H9 (cell line): Measurements from ENCODE around the gene MTARC1. TPM values are rescaled to one million over a fixed set of nuclear protein-coding genes. Genes with fewer than 3 reads are reported as not detected.

ENCODE experiments used
- DNase-seq: peaks from one replicate; pipeline ENCODE4 v3.0.0-alpha.2; 2017
- H2AFZ ChIP-seq: one replicate; pipeline ENCODE4 v1.6.1; 2013; ENCODE audit warnings: mild to moderate bottlenecking, low read length, control low read depth, moderate library complexity
- H2AK5ac ChIP-seq: 2 replicates; pipeline ENCODE4 v1.6.1; 2013; ENCODE audit warnings: low read length, control low read depth, mixed read lengths; ENCODE audit not compliant: insufficient read length
- H2BK120ac ChIP-seq: one replicate; pipeline ENCODE4 v1.6.1; 2013; ENCODE audit warnings: low read depth, mild to moderate bottlenecking, low read length, control low read depth, inconsistent platforms; ENCODE audit not compliant: poor library complexity, severe bottlenecking
- H2BK12ac ChIP-seq: 2 replicates; pipeline ENCODE4 v1.6.1; 2013; ENCODE audit warnings: low read length, control low read depth, mixed read lengths, low read depth; ENCODE audit not compliant: insufficient read length
- H2BK15ac ChIP-seq: 2 replicates; pipeline ENCODE4 v1.6.1; 2013; ENCODE audit warnings: low read depth, low read length, control low read depth
- H2BK20ac ChIP-seq: one replicate; pipeline ENCODE4 v1.6.1; 2013; ENCODE audit warnings: low read depth, mild to moderate bottlenecking, low read length, control low read depth, inconsistent platforms; ENCODE audit not compliant: poor library complexity, severe bottlenecking
- H2BK5ac ChIP-seq: 2 replicates; pipeline ENCODE4 v1.6.1; 2013; ENCODE audit warnings: low read length, control low read depth, mixed read lengths; ENCODE audit not compliant: insufficient read length
- H3K14ac ChIP-seq: 2 replicates; pipeline ENCODE4 v1.6.1; 2013; ENCODE audit warnings: low read length, control low read depth; ENCODE audit not compliant: insufficient read depth
- H3K18ac ChIP-seq: 2 replicates; pipeline ENCODE4 v1.6.1; 2013; ENCODE audit warnings: low read depth, mild to moderate bottlenecking, mixed read lengths, low read length, control low read depth; ENCODE audit not compliant: insufficient read length
- H3K23ac ChIP-seq: 2 replicates; pipeline ENCODE4 v1.6.1; 2013; ENCODE audit warnings: low read length, control low read depth, mixed read lengths, low read depth; ENCODE audit not compliant: insufficient read length
- H3K23me2 ChIP-seq: 2 replicates; pipeline ENCODE4 v1.6.1; 2013; ENCODE audit warnings: low read depth, mild to moderate bottlenecking, mixed read lengths, low read length, control low read depth; ENCODE audit not compliant: insufficient read length, poor library complexity, severe bottlenecking
- H3K27ac ChIP-seq: 2 replicates; pipeline ENCODE4 v1.5.1; 2013; ENCODE audit warnings: low read length, control low read depth, mixed read lengths, low read depth; ENCODE audit not compliant: insufficient read length
- H3K27me3 ChIP-seq: 2 replicates; pipeline ENCODE4 v1.6.1; 2013; ENCODE audit warnings: low read length, control low read depth, inconsistent platforms; ENCODE audit not compliant: insufficient read depth
- H3K4ac ChIP-seq: 2 replicates; pipeline ENCODE4 v1.6.1; 2013; ENCODE audit warnings: low read depth, mild to moderate bottlenecking, control low read depth, inconsistent platforms, low read length, moderate library complexity
- H3K4me1 ChIP-seq: 2 replicates; pipeline ENCODE4 v1.6.1; 2013; ENCODE audit warnings: low read length, control low read depth, inconsistent platforms; ENCODE audit not compliant: insufficient read depth
- H3K4me2 ChIP-seq: 2 replicates; pipeline ENCODE4 v1.6.1; 2013; ENCODE audit warnings: low read length, control low read depth, mixed read lengths; ENCODE audit not compliant: insufficient read length, insufficient read depth
- H3K56ac ChIP-seq: 2 replicates; pipeline ENCODE4 v1.6.1; 2013; ENCODE audit warnings: low read depth, mild to moderate bottlenecking, mixed read lengths, low read length, control low read depth; ENCODE audit not compliant: insufficient read length
- H3K79me1 ChIP-seq: 2 replicates; pipeline ENCODE4 v1.6.1; 2013; ENCODE audit warnings: low read depth, mild to moderate bottlenecking, moderate library complexity, low read length, control low read depth, inconsistent platforms; ENCODE audit not compliant: insufficient read depth, poor library complexity, severe bottlenecking
- H3K79me2 ChIP-seq: 2 replicates; pipeline ENCODE4 v1.6.1; 2013; ENCODE audit warnings: low read length, control low read depth, inconsistent platforms; ENCODE audit not compliant: insufficient read depth
- H3K9ac ChIP-seq: 2 replicates; pipeline ENCODE4 v1.6.1; 2013; ENCODE audit warnings: low read length, control low read depth, mixed read lengths; ENCODE audit not compliant: insufficient read length; ENCODE audit errors: extremely low read depth
- H3K9me3 ChIP-seq: one replicate; pipeline ENCODE4 v1.6.1; 2013; ENCODE audit warnings: low read depth, low read length, inconsistent platforms; ENCODE audit not compliant: control insufficient read depth
- H3T11ph ChIP-seq: one replicate; pipeline ENCODE4 v1.6.1; 2013; ENCODE audit warnings: mild to moderate bottlenecking, low read length, control low read depth, inconsistent platforms
- H4K20me1 ChIP-seq: one replicate; pipeline ENCODE4 v1.6.1; 2013; ENCODE audit not compliant: control insufficient read depth, insufficient read length, insufficient read depth
- H4K5ac ChIP-seq: 2 replicates; pipeline ENCODE4 v1.6.1; 2013; ENCODE audit warnings: low read depth, mild to moderate bottlenecking, mixed read lengths, low read length, control low read depth; ENCODE audit not compliant: insufficient read length
- H4K8ac ChIP-seq: replicated peaks from 2 replicates; pipeline ENCODE4 v1.6.1; 2013; ENCODE audit warnings: low read length, control low read depth, mixed read lengths, low read depth; ENCODE audit not compliant: insufficient read length
- H4K91ac ChIP-seq: 2 replicates; pipeline ENCODE4 v1.6.1; 2013; ENCODE audit warnings: low read depth, mild to moderate bottlenecking, moderate library complexity, mixed read lengths, low read length, control low read depth; ENCODE audit not compliant: insufficient read length
- H3K27ac Mint-ChIP-seq, 3 experiments: 2 replicates in 2 of 3; 3 replicates in 1 of 3; pipeline ENCODE4 v1.8.0; 2020 to 2021; ENCODE audit warnings: mixed read lengths in 3 of 3, mild to moderate bottlenecking in 1 of 3, moderate library complexity in 1 of 3
- H3K27me3 Mint-ChIP-seq: 2 replicates; pipeline ENCODE4 v1.8.0; 2021; ENCODE audit warnings: low read depth, mild to moderate bottlenecking, moderate library complexity, mixed read lengths
- H3K36me3 Mint-ChIP-seq, 3 experiments: 2 replicates in 2 of 3; 3 replicates in 1 of 3; pipeline ENCODE4 v1.8.0; 2020 to 2021; ENCODE audit warnings: low read depth in 3 of 3, mixed read lengths in 3 of 3; ENCODE audit not compliant: insufficient read depth in 1 of 3
- H3K4me1 Mint-ChIP-seq, 2 experiments: 2 replicates each; pipeline ENCODE4 v1.8.0; 2020; ENCODE audit warnings: mixed read lengths in 2 of 2
- H3K4me3 Mint-ChIP-seq, 2 experiments: 2 replicates in 1 of 2; 3 replicates in 1 of 2; pipeline ENCODE4 v1.8.0; 2020 to 2021; ENCODE audit warnings: mild to moderate bottlenecking in 2 of 2, mixed read lengths in 2 of 2, moderate library complexity in 1 of 2
- H3K9me3 Mint-ChIP-seq, 2 experiments: 2 replicates in 1 of 2; 3 replicates in 1 of 2; pipeline ENCODE4 v1.8.0; 2020; ENCODE audit warnings: mild to moderate bottlenecking in 2 of 2, mixed read lengths in 2 of 2, moderate library complexity in 1 of 2
- CTCF ChIP-seq: fragments of 200-600 bp; sonication (generic); conservative IDR thresholded peaks from 3 replicates; pipeline ENCODE4 v1.8.0; 2021; ENCODE audit warnings: antibody characterized with exemption, mild to moderate bottlenecking
- WGBS: extraction: QIAGEN DNeasy Blood & Tissue Kit; methylation state at CpG from one replicate; pipeline ENCODE4 v1.1.7; 2013; ENCODE audit warnings: missing lambda C conversion rate, low lambda C conversion rate, mixed read lengths; ENCODE audit not compliant: insufficient read length; ENCODE audit errors: extremely low coverage; 5-methylcytosine and 5-hydroxymethylcytosine counted together
- total RNA-seq: library from RNA; stranded (reverse); gene quantifications from 2 replicates; pipeline ENCODE4 v1.2.1, GENCODE V29; 2021

MTARC1 gene
- total RNA-seq, 1 experiment from 2014 or later: 33.7 TPM

DNA sequence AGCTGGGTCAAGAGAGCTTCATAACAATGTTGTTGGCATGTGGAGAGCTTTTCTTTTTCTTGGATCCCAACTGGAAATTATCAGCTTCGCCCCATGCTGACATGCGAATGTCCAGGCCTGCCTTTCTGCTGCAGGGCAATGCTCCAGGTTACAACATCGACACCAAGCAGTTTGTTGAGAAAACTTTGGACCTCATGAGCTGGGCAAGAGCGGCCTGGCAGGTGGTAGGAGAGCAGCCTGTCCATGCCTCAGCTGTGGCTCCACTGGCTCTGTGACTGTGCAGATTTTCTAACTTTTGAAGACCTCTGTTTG, 41.4 kb downstream of the MTARC1 start:
- H3K14ac ChIP-seq: no peak overlapping the region
- no peak overlapping the region for H2BK15ac ChIP-seq
- no CpG with 5 or more reads among the region's 4 CpGs for WGBS
- H3K79me1 ChIP-seq: no peaks in the 10 kb centered on the region
- no peak for DNase-seq
- Mint-ChIP-seq H3K9me3 (no peaks in the 10 kb centered on the region), H3K4me3 (no peak overlapping the region), H3K27ac (no peak overlapping the region; a peak in 1 of 7 replicates), H3K27me3 (no peaks in the 10 kb centered on the region; the same call in none of the 2 replicates), H3K36me3 (no peaks in the 10 kb centered on the region), H3K4me1 (peaks cover 12 to 16% of the 10 kb centered on the region in 2 experiments)
- H3K79me2 ChIP-seq: no peaks in the 10 kb centered on the region
- no peaks in the 10 kb centered on the region for H3K23me2 ChIP-seq
- no peak overlapping the region for H2BK12ac ChIP-seq
- no peak overlapping the region for H3K27ac ChIP-seq
- H3K56ac ChIP-seq: no peak overlapping the region
- H2BK120ac ChIP-seq: no peak overlapping the region
- H4K5ac ChIP-seq: no peak overlapping the region
- H3T11ph ChIP-seq: no peak overlapping the region
- no peak overlapping the region for H2BK5ac ChIP-seq
- no peaks in the 10 kb centered on the region for H3K9me3 ChIP-seq
- no peak overlapping the region for H4K8ac ChIP-seq
- no peaks in the 10 kb centered on the region; the same call in 1 of the 2 replicates for H3K4me1 ChIP-seq
- H2BK20ac ChIP-seq: no peak overlapping the region
- no peak overlapping the region for H3K18ac ChIP-seq
- no peak overlapping the region for H3K9ac ChIP-seq
- no peak overlapping the region for H3K4ac ChIP-seq
- TF ChIP-seq CTCF: no peak
- no peak overlapping the region for H3K23ac ChIP-seq
- H3K27me3 ChIP-seq: no peaks in the 10 kb centered on the region
- H4K91ac ChIP-seq: no peak overlapping the region
- no peak overlapping the region for H2AK5ac ChIP-seq
- H4K20me1 ChIP-seq: peaks cover 2% of the 10 kb centered on the region
- H2AFZ ChIP-seq: no peak overlapping the region
- no peak overlapping the region for H3K4me2 ChIP-seq
